ENCODE data around the gene PPP1R9A.

The PPP1R9A gene

GRCh38 chr7:94912085-94912484, 4.7 kb downstream of the PPP1R9A start:
- no peak for DNase-seq

GRCh38 chr7:94913391-94913790, 6.0 kb downstream of the PPP1R9A start:
- DNase-seq, result no peak

GRCh38 chr7:94921911-94922310, 14.5 kb downstream of the PPP1R9A start:
- DNase-seq, result no peak

GRCh38 chr7:94922457-94922856, 15.1 kb downstream of the PPP1R9A start:
- no peak for DNase-seq

- DNase-seq, result no peak
Observed at GRCh38 chr7:94923412-94923811, 16.0 kb downstream of the PPP1R9A start.

- no peak for DNase-seq
Observed at GRCh38 chr7:94928168-94928707, 20.8 kb downstream of the PPP1R9A start.

GRCh38 chr7:94933256-94933990, 26.0 kb downstream of the PPP1R9A start:
- no peak for DNase-seq

GRCh38 chr7:94939395-94939794, 32.0 kb downstream of the PPP1R9A start:
- no peak for DNase-seq

- no peak for DNase-seq
Observed at GRCh38 chr7:94940241-94940640, 32.8 kb downstream of the PPP1R9A start.

- no peak for DNase-seq
Observed at GRCh38 chr7:94941844-94942632, 34.6 kb downstream of the PPP1R9A start.

GRCh38 chr7:94943134-94943533, 35.7 kb downstream of the PPP1R9A start:
- DNase-seq, result no peak

GRCh38 chr7:94949532-94949931, 42.1 kb downstream of the PPP1R9A start:
- no peak for DNase-seq

- no peak for DNase-seq
Observed at GRCh38 chr7:94955807-94956206, 48.4 kb downstream of the PPP1R9A start.

GRCh38 chr7:94957061-94957460, 49.7 kb downstream of the PPP1R9A start:
- no peak for DNase-seq

GRCh38 chr7:94962661-94963060, 55.3 kb downstream of the PPP1R9A start:
- DNase-seq, result no peak

GRCh38 chr7:94969434-94970084, 62.2 kb downstream of the PPP1R9A start:
- DNase-seq, result no peak

- no peak for DNase-seq
Observed at GRCh38 chr7:94970085-94970576, 62.7 kb downstream of the PPP1R9A start.

GRCh38 chr7:94971051-94971867, 63.9 kb downstream of the PPP1R9A start:
- no peak for DNase-seq

- no peak for DNase-seq
Observed at GRCh38 chr7:94972296-94972695, 64.9 kb downstream of the PPP1R9A start.

GRCh38 chr7:94973844-94974243, 66.5 kb downstream of the PPP1R9A start:
- no peak for DNase-seq

GRCh38 chr7:94974423-94974822, 67.0 kb downstream of the PPP1R9A start:
- DNase-seq, result no peak

GRCh38 chr7:94975336-94975735, 67.9 kb downstream of the PPP1R9A start:
- DNase-seq, result no peak
